GM12878 (cell line): Measurements from ENCODE around the gene RMND1.

Source experiments
- ATF2 ChIP-seq: IDR thresholded peaks from 2 replicates; pipeline ENCODE4 v1.6.1; 2012; ENCODE audit warnings: low read length, inconsistent platforms
- BACH1 ChIP-seq: fragments of 450-650 bp; IDR thresholded peaks from 2 replicates; pipeline ENCODE4 v1.6.1; 2017; ENCODE audit warnings: mild to moderate bottlenecking, borderline replicate concordance
- CBFB ChIP-seq: IDR thresholded peaks from 2 replicates; pipeline ENCODE4 v1.6.1; 2016; ENCODE audit warnings: antibody characterized with exemption, low read depth
- CTCF ChIP-seq, 3 experiments: IDR thresholded peaks in 2 of 3; conservative IDR thresholded peaks in 1 of 3; 2 replicates each; pipeline ENCODE4 v1.5.1; 2011; ENCODE audit warnings: low read depth in 3 of 3, low read length in 3 of 3, mild to moderate bottlenecking in 3 of 3, control low read depth in 2 of 3, moderate library complexity in 2 of 3, inconsistent platforms in 1 of 3, mixed read lengths in 1 of 3; ENCODE audit not compliant: control insufficient read depth in 2 of 3, insufficient read depth in 1 of 3; ENCODE audit errors: extremely low read depth in 1 of 3
- NRF1 ChIP-seq: conservative IDR thresholded peaks from 2 replicates; pipeline ENCODE4 v1.6.1; 2011; ENCODE audit warnings: mild to moderate bottlenecking, low read depth, low read length, improper control_type of control experiment
- POLR2A ChIP-seq: IDR thresholded peaks from 2 replicates; pipeline ENCODE4 v1.6.1; 2011; ENCODE audit warnings: low read depth, mild to moderate bottlenecking, low read length
- POLR2AphosphoS5 ChIP-seq: IDR thresholded peaks from 2 replicates; pipeline ENCODE4 v1.6.1; 2011; ENCODE audit warnings: mild to moderate bottlenecking, low read length, inconsistent platforms
- RELA ChIP-seq: fragments of 450-650 bp; IDR thresholded peaks from 2 replicates; pipeline ENCODE4 v1.8.0; 2014; ENCODE audit warnings: borderline replicate concordance; ENCODE audit not compliant: partially characterized antibody
- SP1 ChIP-seq: IDR thresholded peaks from one replicate; pipeline ENCODE4 v1.6.1; 2011; ENCODE audit warnings: low read depth, low read length

- TF ChIP-seq SP1, result no peak
- no peak for TF ChIP-seq NRF1
- TF ChIP-seq CTCF (IDR thresholded peaks at IDR 0.05 in 2 of 3, conservative IDR thresholded peaks at IDR 0.05 in 1 of 3; ENCODE audit: control insufficient read depth in 2 of 3, extremely low read depth in 1 of 3, insufficient read depth in 1 of 3, low read depth in 3 of 3, low read length in 3 of 3), result no peak
- TF ChIP-seq BACH1, result no peak
- no peak for TF ChIP-seq POLR2AphosphoS5
- no peak for TF ChIP-seq ATF2
- TF ChIP-seq RELA, result no peak
- no peak for TF ChIP-seq POLR2A
- TF ChIP-seq CBFB, result no peak
These were observed 59.5 kb downstream of the RMND1 start for GRCh38 chr6:151392427-151392826.
